Raji (cell line): ENCODE measurements around the gene DBP.

Source experiments
- POLR2A ChIP-seq: IDR thresholded peaks from 2 replicates; pipeline ENCODE4 v1.6.1; 2011; ENCODE audit warnings: low read depth, low read length, control low read depth; ENCODE audit not compliant: insufficient read depth

Gene DBP

GRCh38 chr19:48596237-48596636 lies 40.9 kb downstream of the DBP start:
- no peak for TF ChIP-seq POLR2A

DNA sequence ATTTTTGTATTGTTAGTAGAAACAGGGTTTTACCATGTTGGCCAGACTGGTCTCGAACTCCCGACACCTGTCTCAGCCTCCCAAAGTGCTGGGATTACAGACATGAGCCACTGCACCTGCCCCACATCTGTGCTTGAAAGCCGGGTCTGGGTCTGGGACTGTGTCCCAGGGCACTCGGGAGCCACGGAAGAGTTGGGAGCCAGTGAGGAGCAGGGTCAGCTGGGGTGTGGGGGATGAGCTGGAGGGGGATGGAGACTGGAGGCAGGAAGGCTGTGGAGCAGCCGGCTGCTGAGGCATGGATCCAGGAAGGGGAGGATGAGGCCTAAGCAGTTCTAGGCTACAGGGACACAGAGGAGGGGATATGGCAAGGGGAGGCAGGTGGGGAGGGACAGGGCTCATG lies 41.3 kb downstream of the DBP start:
- TF ChIP-seq POLR2A, result no peak

- no peak for TF ChIP-seq POLR2A
Observed at GRCh38 chr19:48595171-48595570, 42.0 kb downstream of the DBP start.

DNA sequence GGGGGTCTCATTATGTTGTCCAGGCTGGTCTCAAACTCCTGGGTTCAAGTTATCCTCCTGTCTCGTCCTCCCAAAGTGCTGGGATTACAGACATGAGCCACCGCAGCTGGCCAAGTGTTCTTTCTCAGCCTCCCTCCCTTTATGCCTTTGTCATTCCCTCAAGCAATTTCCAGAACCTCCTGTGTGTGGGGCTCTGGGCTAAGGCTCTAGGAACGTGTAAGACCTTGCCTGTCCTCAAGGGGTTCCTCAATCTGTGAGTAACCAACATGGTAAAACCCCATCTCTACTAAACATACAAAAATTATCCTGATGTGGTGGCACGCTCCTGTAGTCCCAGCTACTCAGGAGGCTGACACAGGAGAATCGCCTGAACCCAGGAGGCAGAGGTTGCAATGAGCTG lies 46.2 kb downstream of the DBP start:
- TF ChIP-seq POLR2A, result no peak

DNA sequence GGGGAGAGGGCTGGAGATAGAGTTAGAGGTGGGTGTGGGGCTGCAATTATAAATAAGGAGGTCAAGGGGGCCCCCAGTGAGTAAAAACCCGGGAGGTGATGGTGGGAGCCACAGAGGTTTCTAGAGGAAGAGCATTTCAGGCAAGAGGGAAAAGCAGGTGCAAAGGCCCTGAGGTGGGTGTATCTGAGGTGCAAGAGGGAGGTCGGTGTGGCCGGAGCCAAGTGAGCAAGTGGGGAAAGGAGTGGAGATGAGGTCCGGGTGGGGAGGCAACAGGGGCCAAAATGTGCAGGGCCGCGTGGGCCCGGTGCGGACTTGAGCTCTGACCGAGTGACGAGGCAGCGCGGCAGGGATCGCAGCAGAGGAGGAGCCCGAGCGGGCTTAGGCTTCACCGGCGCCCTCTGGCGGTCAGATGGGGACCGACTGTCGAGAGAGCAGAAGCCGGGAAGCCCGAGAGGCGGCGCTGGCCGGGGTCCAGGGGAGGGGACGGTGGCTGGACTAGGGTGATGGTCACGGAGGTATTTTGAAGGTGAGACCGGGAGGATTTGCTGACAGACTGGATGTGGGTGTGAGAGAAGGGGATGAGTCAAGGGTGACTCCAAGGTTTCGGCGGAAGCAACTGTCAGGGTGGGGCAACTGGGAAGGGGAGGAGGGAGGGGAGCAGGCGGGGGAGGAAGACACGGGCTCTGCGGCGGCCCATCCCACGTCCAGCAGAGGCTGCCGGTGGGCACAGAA lies 48.3 kb downstream of the DBP start:
- TF ChIP-seq POLR2A, result 0 out of 2 replicates have a peak, but pooled peaks have one; percentile 29

- no peak for TF ChIP-seq POLR2A
Observed at GRCh38 chr19:48587387-48587786, 49.8 kb downstream of the DBP start.

- no peak for TF ChIP-seq POLR2A
Observed at GRCh38 chr19:48582168-48582567, 55.0 kb downstream of the DBP start.
